Measurements from ENCODE around the gene ZNF106.

DNA sequence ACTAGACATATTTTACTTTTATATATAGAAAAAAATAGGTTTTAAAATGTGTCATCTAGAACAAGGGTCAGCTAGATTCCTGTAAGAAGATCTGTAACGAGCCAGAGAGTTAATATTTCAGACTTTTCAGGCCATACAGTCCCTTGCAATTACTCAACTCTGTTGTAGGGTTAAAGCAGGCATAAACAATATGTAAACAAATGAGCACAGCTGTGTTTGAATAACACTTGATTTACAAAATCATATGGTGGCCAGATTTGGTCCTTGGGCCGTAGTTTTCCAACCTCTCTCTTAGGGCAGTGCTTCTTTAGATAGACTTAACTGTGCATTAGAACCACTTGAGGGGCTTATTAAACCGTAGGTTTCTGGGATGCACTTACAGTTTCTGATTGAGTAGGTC, 38.0 kb upstream of the ZNF106 start:
- TF ChIP-seq POLR2AphosphoS5 (IDR thresholded peaks at IDR 0.05; ENCODE audit: borderline replicate concordance, low read depth, low read length) (no peak), EZH2 (IDR thresholded peaks at IDR 0.05) (no peak)
